ENCODE results near the gene GRPR.
"Not testable (repeated sequence)": the region's sequence is repeated elsewhere in the genome, so short reads cannot be mapped to it uniquely, and the experiment has no call there.

GRPR gene

DNA sequence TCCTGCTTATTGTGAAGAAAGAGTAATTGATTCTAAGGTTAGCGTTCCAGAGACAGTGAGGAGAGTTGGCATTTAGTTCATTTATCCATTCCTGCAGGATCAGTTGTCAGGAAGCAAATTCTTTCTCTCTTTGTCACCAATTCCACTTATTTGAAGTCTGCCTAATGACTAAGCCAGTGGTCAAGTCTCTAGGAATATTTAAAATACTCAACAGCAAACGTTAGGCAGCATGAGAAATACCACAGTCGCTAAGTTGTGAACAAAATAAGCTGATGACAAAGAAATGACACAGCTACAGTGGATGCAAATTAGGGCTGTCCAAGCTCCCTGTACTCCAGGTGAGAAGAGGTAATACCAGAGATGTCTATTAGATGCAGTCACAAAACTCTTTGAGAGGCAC is 37.4 kb downstream of the GRPR start:
- ATAC-seq: peak; percentile 91
- TF ChIP-seq ESRRG (CRISPR knock-in tag; IDR thresholded peaks at IDR 0.05): no peak
- TF ChIP-seq, protein P1, sequence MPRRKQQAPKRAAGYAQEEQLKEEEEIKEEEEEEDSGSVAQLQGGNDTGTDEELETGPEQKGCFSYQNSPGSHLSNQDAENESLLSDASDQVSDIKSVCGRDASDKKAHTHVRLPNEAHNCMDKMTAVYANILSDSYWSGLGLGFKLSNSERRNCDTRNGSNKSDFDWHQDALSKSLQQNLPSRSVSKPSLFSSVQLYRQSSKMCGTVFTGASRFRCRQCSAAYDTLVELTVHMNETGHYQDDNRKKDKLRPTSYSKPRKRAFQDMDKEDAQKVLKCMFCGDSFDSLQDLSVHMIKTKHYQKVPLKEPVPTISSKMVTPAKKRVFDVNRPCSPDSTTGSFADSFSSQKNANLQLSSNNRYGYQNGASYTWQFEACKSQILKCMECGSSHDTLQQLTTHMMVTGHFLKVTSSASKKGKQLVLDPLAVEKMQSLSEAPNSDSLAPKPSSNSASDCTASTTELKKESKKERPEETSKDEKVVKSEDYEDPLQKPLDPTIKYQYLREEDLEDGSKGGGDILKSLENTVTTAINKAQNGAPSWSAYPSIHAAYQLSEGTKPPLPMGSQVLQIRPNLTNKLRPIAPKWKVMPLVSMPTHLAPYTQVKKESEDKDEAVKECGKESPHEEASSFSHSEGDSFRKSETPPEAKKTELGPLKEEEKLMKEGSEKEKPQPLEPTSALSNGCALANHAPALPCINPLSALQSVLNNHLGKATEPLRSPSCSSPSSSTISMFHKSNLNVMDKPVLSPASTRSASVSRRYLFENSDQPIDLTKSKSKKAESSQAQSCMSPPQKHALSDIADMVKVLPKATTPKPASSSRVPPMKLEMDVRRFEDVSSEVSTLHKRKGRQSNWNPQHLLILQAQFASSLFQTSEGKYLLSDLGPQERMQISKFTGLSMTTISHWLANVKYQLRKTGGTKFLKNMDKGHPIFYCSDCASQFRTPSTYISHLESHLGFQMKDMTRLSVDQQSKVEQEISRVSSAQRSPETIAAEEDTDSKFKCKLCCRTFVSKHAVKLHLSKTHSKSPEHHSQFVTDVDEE (CRISPR knock-in tag; IDR thresholded peaks at IDR 0.05): no peak
- TF ChIP-seq PPARA (CRISPR knock-in tag; IDR thresholded peaks at IDR 0.05; ENCODE audit: borderline replicate concordance): no peak
- TF ChIP-seq ZNF70 (CRISPR knock-in tag; IDR thresholded peaks at IDR 0.05): no peak
- TF ChIP-seq TOX (CRISPR knock-in tag; IDR thresholded peaks at IDR 0.05; ENCODE audit: borderline replicate concordance): 0 out of 2 replicates have a peak, but pooled peaks have one; percentile 28
- no peak for TF ChIP-seq ZFP3 (CRISPR knock-in tag; IDR thresholded peaks at IDR 0.05)
- TF ChIP-seq, protein P2, sequence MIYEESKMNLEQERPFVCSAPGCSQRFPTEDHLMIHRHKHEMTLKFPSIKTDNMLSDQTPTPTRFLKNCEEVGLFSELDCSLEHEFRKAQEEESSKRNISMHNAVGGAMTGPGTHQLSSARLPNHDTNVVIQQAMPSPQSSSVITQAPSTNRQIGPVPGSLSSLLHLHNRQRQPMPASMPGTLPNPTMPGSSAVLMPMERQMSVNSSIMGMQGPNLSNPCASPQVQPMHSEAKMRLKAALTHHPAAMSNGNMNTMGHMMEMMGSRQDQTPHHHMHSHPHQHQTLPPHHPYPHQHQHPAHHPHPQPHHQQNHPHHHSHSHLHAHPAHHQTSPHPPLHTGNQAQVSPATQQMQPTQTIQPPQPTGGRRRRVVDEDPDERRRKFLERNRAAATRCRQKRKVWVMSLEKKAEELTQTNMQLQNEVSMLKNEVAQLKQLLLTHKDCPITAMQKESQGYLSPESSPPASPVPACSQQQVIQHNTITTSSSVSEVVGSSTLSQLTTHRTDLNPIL (CRISPR knock-in tag; IDR thresholded peaks at IDR 0.05; ENCODE audit: low read depth): no peak
- TF ChIP-seq ZC3H10 (CRISPR knock-in tag; IDR thresholded peaks at IDR 0.05): no peak

DNA sequence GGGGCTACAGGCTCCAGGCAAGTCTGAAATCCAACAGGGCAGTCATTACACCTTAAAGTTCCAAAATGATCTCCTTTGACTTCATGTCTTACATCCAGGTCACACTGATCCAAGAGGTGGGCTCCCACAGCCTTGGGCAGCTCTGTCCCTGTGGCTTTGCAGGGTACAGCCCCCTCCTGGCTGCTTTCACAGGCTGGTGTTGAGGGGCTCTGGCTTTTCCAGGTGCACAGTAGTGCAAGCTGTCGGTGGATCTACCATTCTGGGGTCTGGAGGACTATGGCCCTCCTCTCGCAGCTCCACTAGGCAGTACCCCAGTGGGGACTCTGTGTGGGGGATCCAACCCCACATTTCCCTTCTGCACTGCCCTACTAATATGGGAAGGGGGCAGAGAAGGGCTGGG is 37.8 kb downstream of the GRPR start:
- not testable (repeated sequence) for ATAC-seq

DNA sequence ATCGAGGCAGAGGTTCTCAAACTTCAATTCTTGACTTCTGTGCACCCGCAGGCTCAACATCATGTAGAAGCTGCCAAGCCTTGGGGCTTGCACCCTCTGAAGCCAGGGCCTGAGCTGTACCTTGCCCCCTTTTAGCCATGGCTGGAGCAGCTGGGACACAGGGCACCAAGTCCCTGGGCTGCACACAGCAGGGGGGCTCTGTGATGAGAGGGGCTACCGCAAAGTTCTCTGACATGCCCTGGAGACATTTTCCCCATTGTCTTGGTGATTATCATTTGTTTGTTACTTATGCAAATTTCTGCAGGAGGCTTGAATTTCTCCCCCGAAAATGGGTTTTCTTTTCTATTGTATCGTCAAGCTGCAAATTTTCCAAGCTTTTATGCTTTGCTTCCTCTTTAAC is 39.0 kb downstream of the GRPR start:
- ATAC-seq: no peak
- no peak for TF ChIP-seq TOX (CRISPR knock-in tag; IDR thresholded peaks at IDR 0.05; ENCODE audit: borderline replicate concordance)
- no peak for TF ChIP-seq ZC3H10 (CRISPR knock-in tag; IDR thresholded peaks at IDR 0.05)
- TF ChIP-seq ZNF70 (CRISPR knock-in tag; IDR thresholded peaks at IDR 0.05): no peak
- TF ChIP-seq TCF4 (CRISPR knock-in tag; IDR thresholded peaks at IDR 0.05; ENCODE audit: borderline replicate concordance): no peak
- TF ChIP-seq ZNF565 (CRISPR knock-in tag; conservative IDR thresholded peaks at IDR 0.05; ENCODE audit: low read depth): no peak
- TF ChIP-seq PPARA (CRISPR knock-in tag; IDR thresholded peaks at IDR 0.05; ENCODE audit: borderline replicate concordance): no peak
- no peak for TF ChIP-seq ZNF8 (CRISPR knock-in tag; IDR thresholded peaks at IDR 0.05)
- TF ChIP-seq OSR1 (CRISPR knock-in tag; IDR thresholded peaks at IDR 0.05): no peak
- TF ChIP-seq ESRRG (CRISPR knock-in tag; IDR thresholded peaks at IDR 0.05): no peak

DNA sequence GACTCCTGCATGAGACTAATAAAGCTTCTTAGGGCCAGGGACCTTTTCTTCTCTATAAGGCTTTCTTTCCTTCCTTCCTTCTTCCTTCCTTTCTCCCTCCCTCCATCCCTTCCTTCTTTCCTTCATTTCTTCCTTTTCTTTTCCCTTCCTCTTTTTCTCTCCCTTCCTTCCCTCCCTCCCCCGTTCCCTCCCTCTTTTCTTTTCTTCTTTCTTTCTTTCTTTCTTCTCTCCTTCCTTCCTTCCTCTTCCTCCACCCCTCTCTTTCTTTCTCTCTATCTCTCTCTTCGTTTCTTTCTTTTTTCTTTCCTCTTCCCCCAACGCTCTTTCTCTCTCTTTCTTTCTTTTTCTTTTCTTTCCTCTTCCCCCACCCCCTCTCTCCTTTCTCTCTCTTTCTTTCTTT is 41.4 kb downstream of the GRPR start:
- no peak for ATAC-seq

More for the DNA sequence above, 41.4 kb downstream of the GRPR start:
- TF ChIP-seq TCF4 (CRISPR knock-in tag; IDR thresholded peaks at IDR 0.05; ENCODE audit: borderline replicate concordance) (no peak), CSDC2 (CRISPR knock-in tag; IDR thresholded peaks at IDR 0.05) (no peak), ZC3H10 (CRISPR knock-in tag; IDR thresholded peaks at IDR 0.05) (no peak), ZNF70 (CRISPR knock-in tag; IDR thresholded peaks at IDR 0.05) (no peak), ARNTL (CRISPR knock-in tag; IDR thresholded peaks at IDR 0.05; ENCODE audit: borderline replicate concordance, low read depth) (no peak), PPARA (CRISPR knock-in tag; IDR thresholded peaks at IDR 0.05; ENCODE audit: borderline replicate concordance) (no peak), GLIS3 (CRISPR knock-in tag; IDR thresholded peaks at IDR 0.05) (no peak), SNAI2 (CRISPR knock-in tag; IDR thresholded peaks at IDR 0.05) (no peak), TOX (CRISPR knock-in tag; IDR thresholded peaks at IDR 0.05; ENCODE audit: borderline replicate concordance) (no peak), OSR1 (CRISPR knock-in tag; IDR thresholded peaks at IDR 0.05) (no peak), ZNF8 (CRISPR knock-in tag; IDR thresholded peaks at IDR 0.05) (no peak), ZFP3 (CRISPR knock-in tag; IDR thresholded peaks at IDR 0.05) (no peak), ZFP30 (CRISPR knock-in tag; IDR thresholded peaks at IDR 0.05) (no peak)
- TF ChIP-seq, protein P1 (CRISPR knock-in tag; IDR thresholded peaks at IDR 0.05): no peak
- TF ChIP-seq, protein P3, sequence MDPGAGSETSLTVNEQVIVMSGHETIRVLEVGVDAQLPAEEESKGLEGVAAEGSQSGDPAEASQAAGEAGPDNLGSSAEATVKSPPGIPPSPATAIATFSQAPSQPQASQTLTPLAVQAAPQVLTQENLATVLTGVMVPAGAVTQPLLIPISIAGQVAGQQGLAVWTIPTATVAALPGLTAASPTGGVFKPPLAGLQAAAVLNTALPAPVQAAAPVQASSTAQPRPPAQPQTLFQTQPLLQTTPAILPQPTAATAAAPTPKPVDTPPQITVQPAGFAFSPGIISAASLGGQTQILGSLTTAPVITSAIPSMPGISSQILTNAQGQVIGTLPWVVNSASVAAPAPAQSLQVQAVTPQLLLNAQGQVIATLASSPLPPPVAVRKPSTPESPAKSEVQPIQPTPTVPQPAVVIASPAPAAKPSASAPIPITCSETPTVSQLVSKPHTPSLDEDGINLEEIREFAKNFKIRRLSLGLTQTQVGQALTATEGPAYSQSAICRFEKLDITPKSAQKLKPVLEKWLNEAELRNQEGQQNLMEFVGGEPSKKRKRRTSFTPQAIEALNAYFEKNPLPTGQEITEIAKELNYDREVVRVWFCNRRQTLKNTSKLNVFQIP (CRISPR knock-in tag; IDR thresholded peaks at IDR 0.05; ENCODE audit: borderline replicate concordance, low read depth): no peak
- TF ChIP-seq, protein P4, sequence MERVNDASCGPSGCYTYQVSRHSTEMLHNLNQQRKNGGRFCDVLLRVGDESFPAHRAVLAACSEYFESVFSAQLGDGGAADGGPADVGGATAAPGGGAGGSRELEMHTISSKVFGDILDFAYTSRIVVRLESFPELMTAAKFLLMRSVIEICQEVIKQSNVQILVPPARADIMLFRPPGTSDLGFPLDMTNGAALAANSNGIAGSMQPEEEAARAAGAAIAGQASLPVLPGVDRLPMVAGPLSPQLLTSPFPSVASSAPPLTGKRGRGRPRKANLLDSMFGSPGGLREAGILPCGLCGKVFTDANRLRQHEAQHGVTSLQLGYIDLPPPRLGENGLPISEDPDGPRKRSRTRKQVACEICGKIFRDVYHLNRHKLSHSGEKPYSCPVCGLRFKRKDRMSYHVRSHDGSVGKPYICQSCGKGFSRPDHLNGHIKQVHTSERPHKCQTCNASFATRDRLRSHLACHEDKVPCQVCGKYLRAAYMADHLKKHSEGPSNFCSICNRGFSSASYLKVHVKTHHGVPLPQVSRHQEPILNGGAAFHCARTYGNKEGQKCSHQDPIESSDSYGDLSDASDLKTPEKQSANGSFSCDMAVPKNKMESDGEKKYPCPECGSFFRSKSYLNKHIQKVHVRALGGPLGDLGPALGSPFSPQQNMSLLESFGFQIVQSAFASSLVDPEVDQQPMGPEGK (CRISPR knock-in tag; IDR thresholded peaks at IDR 0.05; ENCODE audit: borderline replicate concordance): no peak
- TF ChIP-seq, protein P2 (CRISPR knock-in tag; IDR thresholded peaks at IDR 0.05; ENCODE audit: low read depth): no peak
